NCI-H146 treated with DMSO at 0.1 percent for 48 hours (cell line): ENCODE results near the gene XKR8.

Source experiments
- DNase-seq: peaks from one replicate; lab custom pipeline; 2025; ENCODE audit not compliant: unreplicated experiment; lab: John Stamatoyannopoulos, UW

The XKR8 gene

GRCh38 chr1:27959792-27960603 lies at the start of gene XKR8:
Gene XKR8 (plus strand): TSS chr1:27959973. CDS start chr1:27960070, 97 bp downstream.
- DNase-seq, result peak; percentile 65

GRCh38 chr1:27912429-27912828 lies 47.3 kb upstream of the XKR8 start:
- DNase-seq, result no peak

DNA sequence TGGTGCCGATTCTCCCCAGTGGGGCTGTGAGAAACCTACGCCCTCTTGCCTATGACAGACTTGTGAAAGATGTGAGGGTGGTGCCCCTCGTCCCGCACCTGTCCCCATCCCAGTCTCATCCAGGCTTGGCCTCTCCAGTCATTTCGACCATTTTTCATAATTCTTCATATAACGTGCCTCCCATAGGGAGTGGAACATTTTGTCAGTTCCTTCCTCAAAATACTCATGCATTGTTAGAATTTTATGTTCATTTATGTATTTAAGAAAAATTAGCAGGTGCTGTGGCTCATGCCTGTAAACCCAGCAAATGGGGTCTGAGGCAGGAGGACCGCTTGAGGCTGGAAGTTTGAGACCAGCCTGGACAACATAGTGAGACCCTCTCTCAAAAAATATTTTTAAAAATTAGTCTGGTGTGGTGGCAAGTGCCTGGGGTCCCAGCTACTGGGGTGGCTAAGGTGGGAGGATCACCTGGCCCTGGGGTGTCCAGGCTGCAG lies 44.6 kb upstream of the XKR8 start:
- no peak for DNase-seq

GRCh38 chr1:27922272-27922671 lies 37.5 kb upstream of the XKR8 start:
- no peak for DNase-seq

DNA sequence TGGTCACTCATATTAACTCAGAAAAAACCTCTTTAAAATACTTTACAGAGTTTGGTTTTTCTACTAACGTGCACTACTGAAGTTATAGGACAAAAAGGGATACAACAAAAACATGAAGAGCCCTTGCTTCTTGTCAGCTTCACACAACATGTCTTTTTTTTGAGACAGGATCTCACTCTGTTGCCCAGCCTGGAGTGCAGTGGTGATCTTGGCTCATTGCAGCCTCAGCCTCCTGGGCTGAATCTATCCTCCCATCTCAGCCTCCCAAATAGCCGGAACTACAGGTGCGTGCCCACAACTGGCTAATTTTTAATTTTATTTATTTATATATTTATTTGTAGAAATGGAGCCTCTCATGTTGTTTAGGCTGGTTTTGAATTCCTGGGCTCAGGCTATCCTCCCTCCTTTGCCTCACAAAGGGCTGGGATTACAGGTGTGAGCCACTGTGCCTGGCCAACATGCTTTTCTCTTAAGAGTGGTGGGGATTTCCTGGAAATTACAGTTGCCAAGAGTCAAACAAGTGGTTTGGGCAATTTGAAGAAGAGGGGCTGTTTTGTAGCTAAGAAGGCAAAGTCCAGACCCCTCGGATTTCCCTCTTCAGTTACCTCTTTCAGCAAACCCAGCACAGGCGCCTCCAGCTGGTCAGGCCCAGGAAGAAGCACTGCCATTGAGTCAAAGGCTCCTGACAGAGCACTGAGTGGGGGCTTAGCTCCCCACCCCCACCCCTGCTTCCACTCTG lies 31.4 kb upstream of the XKR8 start:
- DNase-seq, result no peak

DNA sequence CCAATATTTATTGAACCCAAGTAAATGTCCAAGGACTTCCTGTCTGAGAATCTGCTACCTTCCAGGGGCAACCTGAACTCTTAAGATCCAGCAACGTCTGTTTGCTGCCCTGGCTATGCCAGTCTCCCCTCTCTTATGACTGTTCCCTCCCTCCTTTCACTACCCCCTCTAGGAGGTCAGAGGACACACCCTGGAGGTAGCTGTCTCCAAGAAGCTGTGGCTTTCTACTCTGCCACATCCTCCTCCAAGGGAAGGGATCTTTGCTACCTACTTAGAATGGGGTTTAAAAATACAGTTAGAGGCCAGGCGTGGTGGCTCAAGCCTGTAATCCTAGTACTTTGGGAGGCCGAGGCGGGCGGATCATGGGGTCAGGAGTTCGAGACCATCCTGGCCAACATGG lies 28.6 kb upstream of the XKR8 start:
- no peak for DNase-seq

GRCh38 chr1:27931759-27932158 lies 28.0 kb upstream of the XKR8 start:
- no peak for DNase-seq

- peak; percentile 13 for DNase-seq
These were observed 24.8 kb upstream of the XKR8 start, which contains the start of gene SMPDL3B for GRCh38 chr1:27934818-27935549. Gene SMPDL3B (plus strand): TSS chr1:27935000. CDS start chr1:27935184, 184 bp downstream.

DNA sequence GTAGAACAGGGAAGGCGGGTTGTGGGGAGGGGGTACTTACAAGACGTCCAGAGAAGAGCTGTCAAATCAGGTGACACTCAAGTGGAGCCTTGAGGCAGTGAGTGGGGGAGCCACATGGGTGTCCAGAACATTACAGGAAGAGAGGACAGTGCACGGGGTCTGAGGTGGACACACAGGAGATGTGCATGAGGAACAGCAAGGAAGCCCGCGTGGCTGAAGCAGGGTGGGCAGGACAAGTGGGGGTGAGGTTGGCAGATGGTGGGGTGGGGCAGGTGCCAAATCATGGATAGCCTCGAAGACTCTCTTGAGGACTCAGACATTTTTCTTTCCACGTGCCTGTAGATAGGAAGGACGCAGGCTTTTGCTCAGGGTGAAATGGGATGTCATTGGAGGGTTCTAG lies 24.1 kb upstream of the XKR8 start:
- DNase-seq, result no peak

- no peak for DNase-seq
These were observed 23.4 kb upstream of the XKR8 start for GRCh38 chr1:27936370-27936769.

DNA sequence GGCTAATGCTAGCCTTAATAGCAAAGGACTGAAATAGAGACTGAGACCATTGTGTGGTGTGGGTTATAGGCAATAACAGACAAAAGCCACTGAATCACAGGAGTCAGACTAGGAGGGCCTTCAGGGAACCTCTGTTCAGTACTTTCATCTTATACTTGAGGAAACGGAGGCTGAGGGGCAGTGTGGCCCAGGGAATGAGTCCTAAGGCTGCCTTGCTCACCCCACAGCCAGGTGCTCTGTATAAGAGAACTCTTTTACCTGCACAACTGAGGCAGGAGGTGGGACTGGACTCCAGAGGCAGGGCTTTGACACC lies 22.3 kb upstream of the XKR8 start:
- DNase-seq, result no peak

GRCh38 chr1:27938488-27938887 lies 21.3 kb upstream of the XKR8 start:
- DNase-seq, result no peak

DNA sequence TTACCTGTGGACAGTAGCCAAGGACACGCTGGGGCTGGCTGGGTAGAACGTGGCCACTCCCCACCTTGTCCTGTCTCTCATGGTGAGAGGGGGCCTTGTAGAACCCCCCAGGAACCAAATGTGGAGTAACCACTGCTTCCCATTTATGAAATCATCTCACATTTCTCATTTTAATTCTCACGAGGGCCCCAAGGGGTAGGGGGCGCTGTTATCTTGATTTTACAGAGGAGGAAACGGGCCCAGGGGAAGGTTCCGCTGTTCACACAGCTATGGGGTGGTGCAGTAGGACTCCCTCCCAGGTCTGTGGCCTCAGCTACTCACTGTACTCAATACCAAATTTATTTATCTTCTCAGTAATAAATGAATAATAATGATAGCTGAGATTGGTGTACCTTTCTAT lies 19.5 kb upstream of the XKR8 start:
- DNase-seq, result no peak

- DNase-seq, result no peak
These were observed 18.8 kb upstream of the XKR8 start for GRCh38 chr1:27940870-27941560.

- DNase-seq, result no peak
These were observed 17.9 kb upstream of the XKR8 start for GRCh38 chr1:27941671-27942540.

DNA sequence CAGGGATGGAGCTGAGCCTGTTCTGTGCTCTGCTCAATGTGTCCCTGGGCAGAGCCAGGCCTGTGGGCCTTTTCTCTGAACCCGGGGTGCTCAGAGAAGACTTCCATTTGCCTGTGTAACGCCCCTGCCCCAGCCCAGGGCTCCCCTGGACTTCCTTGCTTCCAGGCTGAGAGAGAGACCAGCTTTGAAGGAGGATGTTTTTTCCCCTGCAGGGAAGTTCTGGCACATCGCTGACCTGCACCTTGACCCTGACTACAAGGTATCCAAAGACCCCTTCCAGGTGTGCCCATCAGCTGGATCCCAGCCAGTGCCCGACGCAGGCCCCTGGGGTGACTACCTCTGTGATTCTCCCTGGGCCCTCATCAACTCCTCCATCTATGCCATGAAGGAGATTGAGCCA lies 14.8 kb upstream of the XKR8 start:
- DNase-seq, result no peak

DNA sequence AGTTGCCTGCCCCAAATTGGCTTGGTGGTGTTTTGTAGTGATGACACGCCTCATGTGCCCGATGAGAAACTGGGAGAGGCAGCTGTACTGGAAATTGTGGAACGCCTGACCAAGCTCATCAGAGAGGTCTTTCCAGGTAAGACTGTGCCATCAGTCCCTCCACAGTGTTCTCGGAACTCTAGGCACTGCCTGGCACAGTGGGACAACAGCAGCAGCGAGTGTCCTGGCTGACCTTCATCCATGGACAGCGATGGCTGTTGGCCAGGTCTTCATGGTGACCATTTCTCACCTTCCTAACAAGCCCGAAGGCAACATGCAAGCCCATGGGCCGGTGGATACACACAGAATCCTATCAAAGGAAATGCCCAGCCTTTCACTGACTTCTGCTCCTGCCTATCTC lies 10.7 kb upstream of the XKR8 start:
- DNase-seq, result no peak

GRCh38 chr1:27951396-27951795 lies 8.4 kb upstream of the XKR8 start:
- DNase-seq, result no peak

DNA sequence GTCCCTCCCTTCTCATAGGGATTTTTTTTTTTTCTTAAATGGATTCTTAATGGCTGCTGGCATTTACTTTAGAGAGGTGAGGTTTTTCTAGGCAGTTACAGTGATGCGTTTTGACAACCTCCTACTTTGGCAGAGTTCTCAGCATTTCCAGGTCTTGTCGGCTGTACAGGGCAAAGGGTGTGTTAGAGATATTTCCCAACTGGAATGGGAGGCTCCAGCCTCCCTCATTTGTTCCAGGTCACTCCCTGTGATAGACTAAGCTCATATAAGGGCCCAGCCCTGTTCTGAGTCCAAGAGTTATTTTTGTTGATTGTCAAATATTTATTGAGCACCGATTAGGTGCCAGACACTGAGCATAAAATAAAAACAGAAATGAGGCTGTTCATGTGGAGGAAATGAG lies 7.6 kb upstream of the XKR8 start:
- no peak for DNase-seq

DNA sequence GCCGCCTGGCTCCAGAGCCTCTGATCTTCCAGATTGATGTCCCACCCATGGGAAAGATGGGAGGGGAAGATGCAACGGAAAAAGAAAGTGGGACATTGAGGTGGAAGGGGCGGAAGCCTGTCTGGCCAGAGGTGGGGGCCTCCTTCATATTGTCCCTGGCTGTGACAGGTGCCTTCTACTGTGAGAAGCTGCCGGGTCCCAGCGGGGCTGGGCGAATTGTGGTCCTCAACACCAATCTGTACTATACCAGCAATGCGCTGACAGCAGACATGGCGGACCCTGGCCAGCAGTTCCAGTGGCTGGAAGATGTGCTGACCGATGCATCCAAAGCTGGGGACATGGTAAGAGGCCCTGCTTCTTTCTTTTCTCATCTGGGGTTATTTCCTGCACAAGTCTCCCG lies 5.6 kb upstream of the XKR8 start:
- DNase-seq, result no peak
